ENCODE results near the gene DPM1.

Gene DPM1

GRCh38 chr20:50929299-50930138 is 28.8 kb downstream of the DPM1 start:
- H3K27me3 ChIP-seq (ENCODE audit: insufficient read depth, low read depth): no peaks in the 10 kb centered on the region
- H2AFZ ChIP-seq (ENCODE audit: low read depth): no peak overlapping the region
- peak overlapping the region; percentile 79 for H3K27ac ChIP-seq
- peaks cover 3% of the 10 kb centered on the region; the same call in 1 of the 2 replicates for H3K36me3 ChIP-seq (ENCODE audit: insufficient read depth)
- peak overlapping the region; percentile 97 for H3K4me2 ChIP-seq
- H3K4me1 ChIP-seq (ENCODE audit: low read depth, poor library complexity, severe bottlenecking): peaks cover 55% of the 10 kb centered on the region
- peaks cover 56% of the 10 kb centered on the region for H3K79me2 ChIP-seq (ENCODE audit: insufficient read depth, low read depth)
- H4K20me1 ChIP-seq (ENCODE audit: insufficient read depth): peaks cover 44% of the 10 kb centered on the region
- H3K9ac ChIP-seq: peak overlapping the region; percentile 91
- no peak overlapping the region for H3K4me3 ChIP-seq (IDR thresholded peaks at IDR 0.05; ENCODE audit: insufficient read depth, low read depth, low read length)
- TF ChIP-seq CTCF (conservative IDR thresholded peaks at IDR 0.05; ENCODE audit: low read depth, low read length): peak; percentile 100

- Histone ChIP-seq H3K79me2 (ENCODE audit: insufficient read depth, low read depth) (peaks cover 66% of the 10 kb centered on the region), H4K20me1 (ENCODE audit: insufficient read depth) (peaks cover 55% of the 10 kb centered on the region), H2AFZ (ENCODE audit: low read depth) (no peak overlapping the region), H3K4me2 (peak overlapping the region; percentile 52), H3K36me3 (ENCODE audit: insufficient read depth) (peaks cover 5% of the 10 kb centered on the region; the same call in 1 of the 2 replicates), H3K27ac (no peak overlapping the region), H3K4me1 (ENCODE audit: low read depth, poor library complexity, severe bottlenecking) (peaks cover 65% of the 10 kb centered on the region), H3K9ac (no peak overlapping the region; the same call in 1 of the 2 replicates), H3K4me3 (IDR thresholded peaks at IDR 0.05; ENCODE audit: insufficient read depth, low read depth, low read length) (no peak overlapping the region), H3K27me3 (ENCODE audit: insufficient read depth, low read depth) (no peaks in the 10 kb centered on the region)
- no peak; the same call in 1 of the 2 replicates for TF ChIP-seq CTCF (conservative IDR thresholded peaks at IDR 0.05; ENCODE audit: low read depth, low read length)
Observed at GRCh38 chr20:50928469-50928868, 29.9 kb downstream of the DPM1 start.

GRCh38 chr20:50926530-50926929 is 31.8 kb downstream of the DPM1 start:
- Histone ChIP-seq H3K4me3 (IDR thresholded peaks at IDR 0.05; ENCODE audit: insufficient read depth, low read depth, low read length) (no peak overlapping the region), H3K4me2 (peak overlapping the region; percentile 52; the same call in 1 of the 2 replicates), H3K27ac (no peak overlapping the region), H3K27me3 (ENCODE audit: insufficient read depth, low read depth) (no peaks in the 10 kb centered on the region), H3K79me2 (ENCODE audit: insufficient read depth, low read depth) (peaks cover 86% of the 10 kb centered on the region), H3K36me3 (ENCODE audit: insufficient read depth) (peaks cover 11% of the 10 kb centered on the region; the same call in 1 of the 2 replicates), H3K9ac (no peak overlapping the region), H3K4me1 (ENCODE audit: low read depth, poor library complexity, severe bottlenecking) (peaks cover 74% of the 10 kb centered on the region), H4K20me1 (ENCODE audit: insufficient read depth) (peaks cover 67% of the 10 kb centered on the region), H2AFZ (ENCODE audit: low read depth) (no peak overlapping the region)
- TF ChIP-seq CTCF (conservative IDR thresholded peaks at IDR 0.05; ENCODE audit: low read depth, low read length): no peak

GRCh38 chr20:50924261-50924920 is 33.9 kb downstream of the DPM1 start:
- Histone ChIP-seq H3K4me1 (ENCODE audit: low read depth, poor library complexity, severe bottlenecking) (peaks cover 84% of the 10 kb centered on the region), H3K79me2 (ENCODE audit: insufficient read depth, low read depth) (peaks cover 100% of the 10 kb centered on the region), H3K27ac (no peak overlapping the region), H3K4me2 (no peak overlapping the region), H3K36me3 (ENCODE audit: insufficient read depth) (peaks cover 11% of the 10 kb centered on the region; the same call in 1 of the 2 replicates), H4K20me1 (ENCODE audit: insufficient read depth) (peaks cover 85% of the 10 kb centered on the region), H2AFZ (ENCODE audit: low read depth) (no peak overlapping the region), H3K27me3 (ENCODE audit: insufficient read depth, low read depth) (no peaks in the 10 kb centered on the region), H3K4me3 (IDR thresholded peaks at IDR 0.05; ENCODE audit: insufficient read depth, low read depth, low read length) (no peak overlapping the region), H3K9ac (no peak overlapping the region)
- TF ChIP-seq CTCF (conservative IDR thresholded peaks at IDR 0.05; ENCODE audit: low read depth, low read length): no peak

All from KMS-11 (cell line).